Stomach (tissue), 9 donors: ENCODE measurements around the gene KANK2. TPM values are rescaled to one million over a fixed set of nuclear protein-coding genes. Genes with fewer than 3 reads are reported as not detected.
"Not testable (repeated sequence)": the region's sequence is repeated elsewhere in the genome, so short reads cannot be mapped to it uniquely, and the experiment has no call there.

ENCODE experiments used
- DNase-seq, 2 donors: peaks; one replicate each; pipeline versions ENCODE4 v3.0.0 to v3.0.0-alpha.2; 2013 to 2019
- H3K27ac ChIP-seq, 5 donors: fragments of 200-600 bp in 4 of 5; sonication (generic) in 4 of 5; one replicate each; pipeline ENCODE4 v1.5.1; 2013 to 2019; ENCODE audit warnings: mild to moderate bottlenecking in 1 of 5, moderate library complexity in 1 of 5
- H3K27me3 ChIP-seq, 3 donors: fragments of 200-600 bp; sonication (generic); one replicate each; pipeline ENCODE4 v1.5.1; 2017 to 2019; ENCODE audit warnings: mixed run types in 1 of 3
- H3K36me3 ChIP-seq, 4 donors: fragments of 200-600 bp; sonication (generic); 1 replicate in 3 of 4; 2 replicates in 1 of 4; pipeline ENCODE4 v1.5.1; 2016 to 2019
- H3K4me1 ChIP-seq, 4 donors: fragments of 200-600 bp; sonication (generic); one replicate each; pipeline ENCODE4 v1.5.1; 2016 to 2019
- H3K4me3 ChIP-seq, 4 donors: fragments of 200-600 bp; sonication (generic) in 3 of 4; one replicate each; pipeline ENCODE4 v1.5.1; 2016 to 2019; ENCODE audit warnings: mild to moderate bottlenecking in 1 of 4
- H3K9me3 ChIP-seq, 4 donors: fragments of 200-600 bp; sonication (generic); one replicate each; pipeline ENCODE4 v1.5.1; 2016 to 2019
- EP300 ChIP-seq: sonication (generic); formaldehyde crosslinking; IDR thresholded peaks from one replicate; pipeline ENCODE4 v1.6.1; 2017; ENCODE audit warnings: antibody characterized with exemption
- POLR2A ChIP-seq, 4 donors: fragments of 450-650 bp; IDR thresholded peaks; one replicate each; pipeline ENCODE4 v1.6.1; 2016; ENCODE audit warnings: antibody characterized with exemption in 4 of 4, control low read depth in 2 of 4, mild to moderate bottlenecking in 1 of 4, moderate library complexity in 1 of 4
- POLR2AphosphoS5 ChIP-seq, 3 donors: sonication (generic); formaldehyde crosslinking; IDR thresholded peaks; one replicate each; pipeline ENCODE4 v1.6.1; 2016; ENCODE audit warnings: antibody characterized with exemption in 3 of 3
- WGBS, 5 donors: extraction: QIAGEN DNeasy Blood & Tissue Kit in 3 of 5; methylation state at CpG; one replicate each; pipeline versions ENCODE4 v1.1.5 to v1.1.7; 2013 to 2018; 5-methylcytosine and 5-hydroxymethylcytosine counted together
- intact Hi-C: fragments of 100-400 bp; cut with DNase I; formaldehyde crosslinking; loops from one replicate; pipeline ENCODE4 v1.15.1; 2023; ENCODE audit warnings: low total_unique reads
- polyA plus RNA-seq, 3 donors: library from polyadenylated mRNA; stranded (reverse); fragments of 200-250 nt; gene quantifications; one replicate each; pipeline ENCODE4 v1.2.3, GENCODE V29; 2013
- total RNA-seq, 5 donors: library from RNA; depleted of rRNA; stranded (reverse); fragments of >200 nt; gene quantifications; one replicate each; pipeline versions ENCODE4 v1.1.0 to v1.2.3, GENCODE V29; 2014 to 2016
- TF ChIP-seq, protein P1 (sequence below), 7 experiments: fragments of 450-650 bp in 4 of 7; fragments of 200-600 bp in 3 of 7; sonication (generic) in 3 of 7; IDR thresholded peaks; one replicate each; pipeline ENCODE4 v1.5.1; 2016 to 2019; ENCODE audit warnings: antibody characterized with exemption in 7 of 7, control low read depth in 2 of 7, mild to moderate bottlenecking in 1 of 7
- donor health status: healthy with polysubstance abuse.
- donor health status: Bipolar disorder and iron deficiency.
- donor health status: healthy.

KANK2 gene
- total and polyA plus RNA-seq, 8 donors: 82.4 to 415 (median 174) TPM

- Histone ChIP-seq H3K9me3 (no peaks in the 10 kb centered on the region), H3K27me3 (no peaks in the 10 kb centered on the region), H3K4me3 (no peak overlapping the region), H3K4me1 (peaks cover 8 to 64% (median 31%) of the 10 kb centered on the region in 4 donors), H3K27ac (peak overlapping the region; percentile 77 to 88 (median 83)), H3K36me3 (peaks cover 35 to 72% (median 69%) of the 10 kb centered on the region in 4 donors)
- intact Hi-C loops: no loop called here
- peak in 1 of 2 donors; percentile 57 for DNase-seq
- 54 to 81% (median 70%) methylated on average over 26 of the region's 26 CpGs for WGBS, 5 donors
- peak in 1 of 3 donors; percentile 14 for TF ChIP-seq POLR2AphosphoS5 (IDR thresholded peaks at IDR 0.05)
- no peak for TF ChIP-seq POLR2A (IDR thresholded peaks at IDR 0.05)
These were observed 30.8 kb downstream of the KANK2 start for GRCh38 chr19:11166281-11167142.

GRCh38 chr19:11165486-11166030 lies 31.8 kb downstream of the KANK2 start:
- Histone ChIP-seq H3K9me3 (no peaks in the 10 kb centered on the region), H3K27ac (peak overlapping the region; percentile 63 to 88 (median 83))
- intact Hi-C loops: no loop called here

DNA sequence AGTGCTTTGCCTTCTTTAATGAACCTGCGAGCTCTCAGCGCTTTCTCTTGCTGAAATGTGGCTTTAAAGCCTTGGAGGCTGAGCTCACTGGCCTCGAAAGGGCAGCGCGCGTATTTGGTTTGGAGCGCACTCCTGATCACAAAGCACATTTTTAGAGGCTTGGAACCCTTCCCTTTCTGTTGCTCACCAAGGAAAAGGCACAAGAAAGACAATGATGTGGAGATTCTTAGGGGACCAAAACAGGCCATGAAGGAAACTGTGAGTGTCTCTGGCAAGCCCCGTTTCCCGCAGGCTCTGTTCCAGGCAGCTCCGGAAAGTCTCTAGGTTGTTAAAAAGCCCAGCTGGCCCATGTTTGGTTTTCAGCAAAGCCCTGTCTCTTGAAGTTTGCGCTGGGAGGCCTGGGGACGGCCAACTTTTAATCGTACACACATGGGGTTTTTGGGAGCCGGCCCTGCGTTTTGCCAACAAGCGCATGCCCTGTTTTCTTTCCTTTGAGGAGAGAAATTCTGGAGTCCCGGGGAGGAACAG lies 32.4 kb downstream of the KANK2 start:
- no peaks in the 10 kb centered on the region for H3K27me3 ChIP-seq
- no peak for TF ChIP-seq POLR2A (IDR thresholded peaks at IDR 0.05)
- TF ChIP-seq, protein P1, sequence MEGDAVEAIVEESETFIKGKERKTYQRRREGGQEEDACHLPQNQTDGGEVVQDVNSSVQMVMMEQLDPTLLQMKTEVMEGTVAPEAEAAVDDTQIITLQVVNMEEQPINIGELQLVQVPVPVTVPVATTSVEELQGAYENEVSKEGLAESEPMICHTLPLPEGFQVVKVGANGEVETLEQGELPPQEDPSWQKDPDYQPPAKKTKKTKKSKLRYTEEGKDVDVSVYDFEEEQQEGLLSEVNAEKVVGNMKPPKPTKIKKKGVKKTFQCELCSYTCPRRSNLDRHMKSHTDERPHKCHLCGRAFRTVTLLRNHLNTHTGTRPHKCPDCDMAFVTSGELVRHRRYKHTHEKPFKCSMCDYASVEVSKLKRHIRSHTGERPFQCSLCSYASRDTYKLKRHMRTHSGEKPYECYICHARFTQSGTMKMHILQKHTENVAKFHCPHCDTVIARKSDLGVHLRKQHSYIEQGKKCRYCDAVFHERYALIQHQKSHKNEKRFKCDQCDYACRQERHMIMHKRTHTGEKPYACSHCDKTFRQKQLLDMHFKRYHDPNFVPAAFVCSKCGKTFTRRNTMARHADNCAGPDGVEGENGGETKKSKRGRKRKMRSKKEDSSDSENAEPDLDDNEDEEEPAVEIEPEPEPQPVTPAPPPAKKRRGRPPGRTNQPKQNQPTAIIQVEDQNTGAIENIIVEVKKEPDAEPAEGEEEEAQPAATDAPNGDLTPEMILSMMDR (IDR thresholded peaks at IDR 0.05): no peak
- TF ChIP-seq EP300: no peak
- peak; percentile 34 to 72 (median 48) for TF ChIP-seq POLR2AphosphoS5 (IDR thresholded peaks at IDR 0.05)
- H3K36me3 ChIP-seq: peaks cover 22 to 57% (median 54%) of the 10 kb centered on the region in 4 donors
- DNase-seq: peak; percentile 65 to 89
- no peaks in the 10 kb centered on the region for H3K9me3 ChIP-seq
- intact Hi-C loops: no loop called here
- H3K4me3 ChIP-seq: no peak overlapping the region
- peak overlapping the region; percentile 63 to 88 (median 83) for H3K27ac ChIP-seq
- peaks cover 15 to 67% (median 29%) of the 10 kb centered on the region in 4 donors for H3K4me1 ChIP-seq
- WGBS, 5 donors: 40 to 74% (median 69%) methylated on average over 16 to 17 of the region's 17 CpGs

More at GRCh38 chr19:11165486-11166030, 31.8 kb downstream of the KANK2 start:
- Histone ChIP-seq H3K27me3 (no peaks in the 10 kb centered on the region), H3K36me3 (peaks cover 28 to 63% (median 60%) of the 10 kb centered on the region in 4 donors), H3K4me1 (peaks cover 9 to 67% (median 29%) of the 10 kb centered on the region in 4 donors), H3K4me3 (no peak overlapping the region)
- no peak for DNase-seq
- 76 to 86% (median 83%) methylated on average over 13 of the region's 13 CpGs for WGBS, 5 donors
- TF ChIP-seq, protein P1 (IDR thresholded peaks at IDR 0.05): no peak
- TF ChIP-seq POLR2A (IDR thresholded peaks at IDR 0.05): no peak
- no peak for TF ChIP-seq POLR2AphosphoS5 (IDR thresholded peaks at IDR 0.05)
- no peak for TF ChIP-seq EP300

DNA sequence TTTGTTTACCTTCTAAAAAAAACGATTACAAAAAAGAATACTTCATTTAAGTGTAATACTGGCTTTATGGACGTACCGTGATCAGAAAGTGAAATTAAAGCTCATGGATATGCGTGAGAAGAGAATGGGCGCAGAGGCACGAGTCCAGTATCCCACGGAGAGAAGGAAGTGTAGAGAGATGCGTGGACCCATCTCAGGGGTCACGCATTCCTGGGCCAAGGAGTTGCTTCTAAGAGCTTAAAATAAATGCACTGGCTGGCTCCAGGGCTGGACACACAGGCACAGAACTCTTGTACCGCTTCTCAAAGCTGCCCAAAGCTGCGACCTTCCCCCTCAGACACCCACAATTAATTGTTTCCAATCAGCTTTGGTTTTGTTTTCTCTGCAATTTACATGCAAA lies 33.0 kb downstream of the KANK2 start:
- Histone ChIP-seq H3K4me3 (no peak overlapping the region), H3K27me3 (no peaks in the 10 kb centered on the region), H3K27ac (peak overlapping the region; percentile 63 to 88 (median 83)), H3K9me3 (no peaks in the 10 kb centered on the region), H3K36me3 (peaks cover 15 to 50% (median 47%) of the 10 kb centered on the region in 4 donors), H3K4me1 (peaks cover 16 to 69% (median 33%) of the 10 kb centered on the region in 4 donors)
- intact Hi-C loops: no loop called here
- WGBS, 5 donors: 64 to 81% (median 75%) methylated on average over 11 of the region's 11 CpGs
- DNase-seq: no peak
- TF ChIP-seq POLR2A (IDR thresholded peaks at IDR 0.05) (no peak), POLR2AphosphoS5 (IDR thresholded peaks at IDR 0.05) (no peak), EP300 (no peak)
- TF ChIP-seq, protein P1 (IDR thresholded peaks at IDR 0.05): no peak

DNA sequence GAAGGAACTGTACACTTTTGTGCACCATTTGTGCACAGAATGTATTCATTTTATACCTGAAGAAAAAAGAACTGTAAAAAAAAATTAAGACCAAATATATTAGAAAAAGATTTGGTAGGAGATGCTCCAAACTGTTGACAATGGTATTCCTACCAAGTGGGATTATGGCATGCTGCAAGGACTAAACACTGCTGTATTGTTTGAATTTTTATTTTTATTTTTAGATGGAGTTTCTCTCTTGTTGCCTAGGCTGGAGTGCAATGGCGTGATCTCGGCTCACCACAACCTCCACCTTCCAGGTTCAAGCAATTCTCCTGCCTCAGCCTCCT lies 36.9 kb downstream of the KANK2 start:
- H3K27me3 ChIP-seq, DNase-seq, H3K4me3 ChIP-seq, H3K9me3 ChIP-seq, intact Hi-C loops: not testable (repeated sequence)
- H3K36me3 ChIP-seq: peaks cover 0 to 11% (median 9%) of the 10 kb centered on the region in 4 donors
- peaks cover 23 to 86% (median 47%) of the 10 kb centered on the region in 4 donors for H3K4me1 ChIP-seq
- peak overlapping the region in 4 of 5 donors; percentile 70 to 88 (median 82) for H3K27ac ChIP-seq
- 85 to 100% (median 97%) methylated on average over 2 of the region's 2 CpGs for WGBS, 5 donors
